Retina (tissue), 1 donor: ENCODE measurements around the gene PDGFD.
A peak's percentile ranks its signal among the peaks of the same experiment; 100 is the strongest.

Experiments
- DNase-seq: peaks from one replicate; pipeline ENCODE4 v3.0.0-alpha.2; 2016

Gene PDGFD

DNA sequence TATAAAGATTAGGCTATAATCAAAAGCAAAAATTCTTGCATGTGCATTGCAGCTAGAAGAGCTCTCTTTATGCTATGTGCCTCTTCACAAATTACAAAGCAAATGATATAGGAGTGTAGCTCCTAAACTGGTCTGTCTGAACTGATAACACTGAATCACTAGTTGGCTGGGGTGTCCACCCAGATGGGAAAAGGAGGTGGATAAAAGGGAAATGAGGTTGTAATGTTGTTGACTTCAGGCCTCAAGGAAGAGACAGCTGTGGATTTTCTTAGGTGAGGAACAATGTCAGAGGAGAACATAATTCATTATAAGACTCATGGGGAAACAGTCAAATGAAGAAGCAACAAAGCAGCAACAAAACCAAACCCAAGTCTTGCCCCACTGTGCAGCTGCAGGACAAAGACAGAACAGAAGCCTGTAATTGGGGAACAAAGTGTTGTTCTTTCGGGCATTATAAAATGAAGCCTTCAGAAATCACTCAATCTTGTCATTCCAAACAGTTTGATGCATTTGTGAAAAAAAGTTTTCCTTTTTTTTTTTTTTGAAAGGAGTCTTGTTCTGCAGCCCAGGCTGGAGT lies 257.6 kb downstream of the PDGFD start:
- DNase-seq: no peak

DNA sequence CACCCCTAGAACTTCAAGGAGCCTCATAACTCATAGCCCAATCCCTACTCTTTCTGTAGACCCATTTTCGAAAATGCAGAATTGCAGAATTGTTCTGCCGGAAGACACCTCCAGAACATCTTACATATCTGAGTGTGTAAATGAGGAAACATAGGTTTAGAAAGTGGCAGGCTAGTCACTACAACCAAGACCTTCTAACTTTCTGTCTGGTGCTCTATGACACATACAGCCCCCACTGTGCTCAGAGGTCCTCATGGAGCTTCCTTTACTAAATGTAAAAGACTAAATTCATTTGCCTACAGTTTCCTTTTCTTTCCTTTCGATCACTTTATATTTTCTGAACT lies 259.7 kb downstream of the PDGFD start:
- DNase-seq: no peak

DNA sequence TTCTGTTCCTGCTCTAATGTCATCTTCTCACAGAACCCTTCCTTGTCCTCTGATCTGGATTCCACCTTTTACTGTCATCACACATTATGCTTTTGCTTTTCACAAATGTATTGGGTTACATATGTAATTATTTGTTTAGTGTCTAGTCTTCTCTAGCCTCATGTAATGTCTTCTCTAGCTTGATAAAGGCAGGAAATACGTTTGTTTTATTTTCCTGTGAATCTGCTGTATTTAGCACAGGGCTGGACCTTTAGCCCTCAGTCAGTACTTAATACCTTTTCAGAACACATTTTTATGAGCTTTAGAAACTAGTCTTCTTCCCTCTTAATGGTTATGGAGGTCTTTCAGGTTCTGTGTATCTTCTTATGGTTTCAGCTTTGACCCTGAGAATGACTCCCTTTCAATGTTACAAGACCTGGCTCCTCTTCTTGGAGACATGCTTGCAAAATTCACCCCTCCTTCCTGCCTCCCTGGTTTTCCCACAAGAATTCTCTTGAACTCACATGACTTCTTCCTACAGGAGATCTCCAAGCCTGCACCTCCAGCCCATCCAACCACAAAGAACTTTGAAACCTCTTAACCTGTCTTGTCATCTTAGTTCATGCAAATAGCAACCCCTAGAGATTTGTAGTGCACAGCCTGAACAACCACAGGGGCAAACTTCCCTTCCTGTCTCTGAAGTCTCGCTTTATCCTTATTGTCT lies 260.2 kb downstream of the PDGFD start:
- DNase-seq: no peak

DNA sequence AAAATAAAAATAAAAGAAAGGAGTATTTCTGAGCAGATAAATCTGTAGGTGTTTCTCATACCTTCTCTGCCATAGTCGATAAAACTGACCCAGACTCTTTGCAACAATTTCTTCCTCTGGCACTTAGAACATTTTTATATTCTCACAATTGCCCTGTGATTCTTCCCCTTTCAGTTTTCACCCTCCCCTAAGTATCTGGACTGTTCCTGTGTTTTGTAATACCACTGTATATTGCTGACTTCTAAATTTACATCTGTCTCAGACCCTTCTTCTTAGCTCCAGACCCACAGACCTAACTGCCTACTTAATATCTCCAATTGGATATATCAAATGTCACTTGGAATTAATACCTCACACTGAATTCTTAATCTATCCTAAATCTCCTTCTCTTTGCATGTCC lies 261.0 kb downstream of the PDGFD start:
- no peak for DNase-seq

DNA sequence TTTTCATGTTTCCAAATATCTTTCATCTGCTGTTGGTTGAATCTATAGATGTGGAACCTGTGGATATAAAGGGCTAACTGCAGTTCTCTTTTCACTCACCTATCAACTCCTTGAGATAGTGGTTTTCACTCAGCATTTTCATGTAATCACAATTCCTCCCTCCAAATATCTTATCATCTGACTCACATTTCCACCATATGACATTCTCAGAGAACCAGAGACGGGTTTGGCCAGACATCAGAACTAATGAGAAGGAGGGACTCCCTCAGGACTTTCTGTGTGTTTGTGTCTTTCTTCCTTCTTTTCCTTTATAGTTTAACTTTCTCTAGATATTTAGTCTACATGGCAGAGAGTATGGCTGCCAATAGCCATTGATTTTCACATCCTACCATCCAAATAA lies 262.3 kb downstream of the PDGFD start:
- no peak for DNase-seq

DNA sequence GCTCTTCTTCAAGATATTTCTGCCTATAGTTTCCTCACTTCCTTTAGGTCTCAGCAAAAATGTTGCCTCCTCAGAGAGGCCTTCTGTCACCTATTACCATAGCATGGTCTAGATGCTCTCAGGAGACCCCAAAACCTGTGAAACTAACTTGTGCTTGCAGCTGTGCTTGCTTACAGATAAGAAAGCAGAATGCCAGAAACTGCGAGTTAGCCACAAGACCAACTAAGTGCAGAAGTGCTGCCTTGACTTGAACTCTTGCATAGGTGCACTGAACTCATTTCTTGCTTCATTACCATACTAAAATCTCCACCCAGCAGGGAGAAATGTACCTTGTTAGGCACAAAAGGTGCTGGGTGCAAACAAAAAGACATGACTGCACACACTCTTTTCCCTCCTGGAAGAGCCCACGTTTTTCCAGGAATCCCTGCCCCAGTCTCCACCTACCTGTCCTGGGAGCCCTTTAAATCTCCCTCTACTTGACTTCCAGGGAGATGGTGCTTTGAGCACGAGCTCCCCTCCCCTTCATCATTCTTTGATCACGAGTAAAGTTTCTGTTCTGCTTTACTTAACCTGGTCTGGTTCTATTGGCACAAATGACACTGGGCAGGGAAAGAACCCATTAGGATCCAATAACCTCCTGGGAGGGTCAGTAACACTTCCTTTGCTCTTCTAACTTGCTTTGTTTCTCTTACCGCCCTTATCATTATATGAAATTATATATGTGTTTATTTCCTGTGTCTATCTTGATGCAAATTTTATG lies 265.2 kb downstream of the PDGFD start:
- no peak for DNase-seq

DNA sequence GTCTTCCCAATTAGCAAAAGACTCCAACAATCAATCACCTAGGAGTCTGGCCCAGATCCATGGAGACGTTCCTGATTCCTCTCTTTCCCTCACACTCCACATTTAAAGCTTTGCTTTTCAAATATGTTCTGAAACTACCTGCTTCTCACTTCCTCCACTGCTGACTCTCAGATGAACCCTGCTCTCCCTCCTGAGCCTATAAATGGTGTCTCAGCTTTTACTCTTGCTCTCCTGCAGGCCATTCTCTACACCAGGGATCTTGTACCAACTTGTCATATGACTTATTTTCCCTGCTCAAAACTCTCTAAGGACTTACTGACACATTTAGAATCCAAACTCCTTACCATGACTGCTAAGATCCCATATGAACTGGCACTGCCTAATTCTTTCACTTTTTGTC lies 265.9 kb downstream of the PDGFD start:
- DNase-seq: no peak

DNA sequence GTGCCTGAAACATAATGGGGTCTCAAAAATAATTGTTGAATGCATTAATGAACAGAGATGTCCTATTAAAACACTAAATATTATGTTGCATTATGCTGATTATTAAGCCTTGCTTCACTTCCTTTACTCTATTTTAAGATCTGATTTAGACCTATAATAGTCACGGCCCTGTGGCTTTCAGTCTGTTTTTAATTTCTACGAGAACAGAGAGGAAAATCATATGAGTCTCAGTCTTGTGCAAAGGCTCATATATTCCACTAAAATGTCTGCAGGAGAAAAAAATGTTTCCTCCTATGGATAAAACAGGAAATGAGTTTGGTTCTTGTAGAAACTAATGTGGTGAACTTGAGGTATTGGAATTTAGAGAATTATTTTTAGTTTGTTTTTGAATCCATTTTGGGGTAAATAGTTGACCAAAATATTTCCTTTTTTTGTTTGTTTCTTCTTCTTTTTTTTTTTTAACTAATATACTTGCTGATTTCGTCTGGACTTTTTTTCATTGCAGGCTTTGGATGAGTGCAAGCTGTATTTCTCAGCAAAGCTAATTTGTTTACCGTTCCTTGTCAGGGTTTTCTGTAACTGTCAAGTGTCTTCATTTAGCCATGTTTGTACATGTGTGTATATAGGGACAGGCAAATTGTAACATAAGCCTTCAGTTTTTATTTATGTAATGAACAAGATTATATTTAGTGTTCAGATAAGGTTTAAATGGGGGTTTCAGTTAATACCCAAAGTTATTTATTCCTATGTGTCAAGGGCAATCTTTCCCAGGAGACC lies 266.6 kb downstream of the PDGFD start:
- DNase-seq: no peak

DNA sequence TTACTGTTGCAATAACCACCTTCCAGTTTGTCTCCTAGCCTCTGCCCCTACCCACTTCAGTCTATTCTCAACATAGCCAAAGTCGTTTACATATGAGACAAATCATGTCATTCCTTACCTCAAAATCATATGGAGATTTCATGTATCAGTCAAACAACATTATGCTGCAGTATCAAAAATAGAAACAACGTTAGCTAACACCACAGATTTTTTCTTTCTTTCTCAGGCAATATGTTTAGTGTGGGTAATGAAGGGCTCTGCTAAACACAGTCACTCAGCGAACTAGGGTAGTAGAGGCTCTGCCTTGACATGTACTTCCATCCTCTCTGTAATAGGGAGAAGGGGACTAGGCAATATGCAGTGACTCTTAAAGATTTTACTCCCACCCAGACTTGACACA lies 268.8 kb downstream of the PDGFD start:
- DNase-seq: no peak

DNA sequence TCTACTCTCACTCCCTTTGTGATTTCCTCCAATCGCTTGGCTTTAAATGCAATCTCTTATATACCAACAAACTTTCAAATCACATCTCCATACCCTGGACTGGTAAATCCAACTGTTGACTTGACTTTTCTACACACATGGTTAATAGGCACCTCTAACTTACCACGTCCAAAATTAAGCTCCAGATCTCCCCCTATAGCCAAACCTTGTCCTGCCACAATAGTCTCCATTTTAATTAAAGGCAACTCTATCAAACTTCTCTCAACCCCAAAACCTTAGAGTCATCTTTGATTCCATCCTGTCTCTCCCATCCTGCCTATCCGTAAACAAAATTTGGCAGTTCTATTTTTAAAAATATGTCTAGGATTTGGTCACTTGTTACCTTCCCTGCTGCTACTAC lies 269.3 kb downstream of the PDGFD start:
- no peak for DNase-seq

DNA sequence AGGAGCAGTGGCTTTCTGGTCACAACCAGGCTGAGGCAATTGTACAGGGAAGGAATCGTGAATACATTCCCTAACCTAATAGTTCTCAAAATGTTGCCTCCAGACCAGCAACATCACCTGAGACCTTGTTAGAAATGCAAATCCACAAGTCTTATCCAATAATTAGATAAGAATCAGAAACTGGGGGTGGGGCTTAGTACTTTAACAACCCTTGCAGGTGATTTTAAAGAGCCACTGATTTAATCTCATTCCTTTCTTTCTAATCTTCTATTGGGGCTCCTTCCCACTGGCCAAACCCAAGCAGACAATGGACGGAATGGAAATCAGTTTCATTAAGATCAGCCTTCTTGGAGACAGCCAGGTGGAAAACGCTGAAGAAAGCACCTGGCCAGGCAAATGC lies 269.9 kb downstream of the PDGFD start:
- DNase-seq: no peak

DNA sequence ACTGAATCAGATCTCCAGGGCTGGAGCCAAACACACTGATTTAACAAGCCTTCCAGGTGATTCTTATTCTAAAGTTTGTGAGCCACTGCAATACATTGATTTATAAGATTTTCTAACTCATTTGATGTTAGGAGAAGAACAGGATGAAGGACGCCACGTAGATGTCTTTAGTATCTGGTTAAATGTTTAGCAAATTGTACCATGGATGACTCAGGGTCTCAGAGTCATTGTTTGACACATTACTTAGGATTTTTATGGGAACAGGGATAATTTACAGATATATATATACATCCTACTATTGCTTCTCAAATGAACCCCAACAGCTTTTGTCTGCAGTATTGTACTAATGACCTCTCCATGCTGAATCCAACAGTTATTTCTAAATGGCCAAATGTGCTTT lies 270.6 kb downstream of the PDGFD start:
- DNase-seq: no peak

DNA sequence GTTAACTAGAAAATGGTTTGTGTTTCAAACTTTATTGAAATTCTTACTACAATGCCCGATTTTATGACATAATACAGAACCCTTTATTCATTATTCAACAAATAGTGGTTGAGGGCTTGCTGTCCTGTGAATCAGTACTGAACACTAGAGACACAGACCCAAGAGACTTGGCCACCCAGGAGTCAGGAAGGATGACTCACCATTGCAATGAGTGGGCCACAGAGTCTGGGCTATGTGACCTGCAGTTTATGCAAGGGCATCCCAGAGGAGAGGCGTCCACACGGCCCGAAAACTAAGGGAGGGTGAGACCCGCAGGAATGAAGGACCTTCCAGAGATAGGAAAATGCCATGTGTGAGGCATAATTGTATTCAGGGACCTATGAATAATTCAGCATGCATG lies 271.3 kb downstream of the PDGFD start:
- no peak for DNase-seq

DNA sequence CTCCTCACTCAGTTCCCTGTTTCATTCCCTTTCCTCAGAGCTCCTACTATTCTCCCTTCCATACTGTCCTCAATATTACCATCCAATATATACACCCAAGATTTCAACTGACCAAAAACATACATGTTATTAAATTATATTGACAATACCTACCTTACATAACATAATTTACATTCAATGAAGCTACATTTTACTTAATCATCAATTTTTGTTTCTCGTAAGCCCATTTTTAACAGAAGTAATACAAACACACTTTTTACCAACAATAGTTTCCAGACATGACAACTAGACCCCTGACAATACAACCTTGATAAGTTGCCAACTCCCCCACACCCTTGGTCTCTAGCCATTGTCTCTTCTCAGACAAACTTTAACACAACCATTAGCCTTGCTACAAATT lies 273.3 kb downstream of the PDGFD start:
- no peak for DNase-seq

DNA sequence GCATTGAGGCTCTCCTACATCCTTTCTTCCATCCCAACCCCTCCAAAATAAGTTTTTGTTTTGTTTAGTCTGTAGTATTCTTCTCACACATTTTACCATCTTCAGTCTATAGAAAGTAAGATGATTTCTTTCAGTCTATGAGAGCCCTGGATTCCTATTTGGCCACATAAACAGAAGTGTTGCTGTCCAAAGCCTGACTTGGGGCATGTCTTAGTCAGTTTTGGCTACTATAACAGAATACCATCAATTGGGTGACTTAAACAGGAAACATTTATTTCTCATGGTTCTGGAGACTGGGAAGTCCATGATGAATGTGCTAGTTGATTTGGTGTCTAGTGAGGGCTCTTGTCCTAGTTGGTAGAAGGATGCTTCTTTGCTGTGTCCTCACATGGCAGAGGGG lies 274.3 kb downstream of the PDGFD start:
- DNase-seq: no peak

DNA sequence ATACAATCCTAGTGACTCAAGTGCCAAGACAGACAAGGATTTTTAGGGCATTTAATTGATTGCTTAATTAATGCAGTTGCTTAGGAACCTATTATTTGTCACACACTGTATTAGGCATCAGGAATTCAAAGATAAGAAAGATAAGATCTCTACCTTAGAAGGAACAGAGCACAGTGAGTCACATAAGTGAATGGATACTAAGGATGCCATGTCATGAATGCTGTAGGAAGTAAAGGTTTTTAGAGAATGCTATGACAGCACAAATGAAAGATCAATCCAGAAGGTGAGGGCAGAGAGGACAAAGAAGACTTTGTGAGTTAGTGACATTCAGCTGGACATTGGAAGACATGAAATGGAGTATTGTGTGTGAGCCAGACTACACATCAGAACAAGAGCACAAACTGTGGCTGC lies 275.4 kb downstream of the PDGFD start:
- no peak for DNase-seq

DNA sequence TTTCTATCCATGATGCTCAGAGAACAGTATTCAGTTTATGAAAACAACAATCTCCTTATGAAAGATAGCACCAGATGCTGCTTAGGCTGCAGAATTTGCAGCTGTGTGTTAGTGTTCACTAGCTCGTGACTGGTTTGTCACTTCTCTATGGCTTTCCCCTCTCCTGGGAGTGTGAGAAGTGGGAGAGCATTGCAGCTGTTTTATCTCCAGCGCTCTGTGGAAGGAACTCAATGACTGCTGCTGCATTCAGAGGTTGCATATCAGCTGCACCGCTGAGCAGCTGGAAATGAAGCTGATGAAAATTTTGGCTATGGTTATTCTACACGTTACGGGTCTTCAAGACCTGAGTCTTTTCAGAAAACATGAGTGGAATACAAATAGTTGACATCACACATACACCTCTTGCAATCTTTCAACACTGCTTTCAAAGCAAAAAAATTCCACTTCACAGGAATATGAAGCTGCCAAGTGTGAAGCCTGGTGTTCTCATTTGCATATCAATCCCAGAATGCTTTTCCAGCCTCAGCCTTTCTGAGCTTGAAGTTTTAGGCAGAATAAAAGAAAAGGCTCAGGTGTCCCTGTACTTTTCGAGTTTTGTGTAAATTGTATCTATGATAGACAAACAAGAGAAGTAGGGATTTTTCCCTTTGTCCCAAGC lies 276.8 kb downstream of the PDGFD start:
- peak; percentile 16 for DNase-seq

DNA sequence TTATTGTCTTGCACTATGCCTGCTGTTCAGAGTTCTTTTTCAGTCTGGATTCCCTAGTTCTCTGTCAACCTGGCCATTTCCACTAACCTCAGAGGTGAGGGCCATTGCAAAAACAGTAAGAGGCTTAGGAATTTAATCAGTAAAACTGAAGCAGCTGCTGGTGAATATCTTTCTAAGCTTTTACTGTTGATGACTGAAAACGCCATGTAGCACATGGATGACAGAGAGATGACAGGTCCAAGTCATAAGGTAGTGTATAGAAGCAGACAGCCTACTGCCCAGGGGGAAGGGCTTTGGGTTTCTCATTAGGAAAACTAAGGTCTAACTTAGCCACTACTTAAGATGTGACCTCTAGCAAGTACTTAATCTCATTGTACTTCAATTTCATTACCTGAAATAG lies 280.1 kb downstream of the PDGFD start:
- DNase-seq: no peak

DNA sequence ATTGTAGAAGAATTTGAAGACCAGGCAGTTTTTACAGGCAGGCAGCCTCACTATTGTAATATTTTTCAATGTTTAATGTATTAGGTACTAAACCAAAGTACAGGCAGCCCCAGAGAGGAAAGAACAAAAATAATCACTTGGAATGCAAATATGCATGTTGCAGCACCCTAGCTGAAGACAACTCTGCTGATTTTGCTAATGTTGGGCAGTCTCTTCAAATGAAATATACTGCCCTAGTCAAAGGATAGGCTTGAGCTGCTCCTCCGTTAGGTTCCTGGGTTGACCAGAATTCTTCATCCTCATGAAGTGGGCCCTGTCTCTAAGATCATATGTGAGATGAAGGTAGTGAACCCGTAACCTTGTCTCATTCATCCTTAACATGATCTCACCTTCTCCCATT lies 280.7 kb downstream of the PDGFD start:
- DNase-seq: no peak

DNA sequence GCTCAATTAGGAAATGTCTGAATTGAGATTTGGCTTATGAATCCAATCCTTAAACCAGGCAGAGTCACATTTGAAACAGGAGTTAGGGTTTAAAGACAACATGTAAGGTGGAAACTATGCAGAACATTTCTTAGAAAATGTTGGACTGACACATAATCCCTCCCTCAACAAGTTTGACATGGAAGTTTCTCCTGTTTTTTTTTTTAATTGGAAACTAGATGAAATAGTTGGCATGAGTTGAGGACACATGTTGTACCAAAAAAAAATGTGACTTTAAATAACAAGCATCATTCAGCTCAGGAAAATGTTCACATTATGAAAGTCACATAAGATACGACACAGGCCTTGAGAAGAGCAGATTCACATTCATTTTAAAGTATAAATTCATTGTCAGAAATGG lies 282.4 kb downstream of the PDGFD start:
- DNase-seq: no peak

DNA sequence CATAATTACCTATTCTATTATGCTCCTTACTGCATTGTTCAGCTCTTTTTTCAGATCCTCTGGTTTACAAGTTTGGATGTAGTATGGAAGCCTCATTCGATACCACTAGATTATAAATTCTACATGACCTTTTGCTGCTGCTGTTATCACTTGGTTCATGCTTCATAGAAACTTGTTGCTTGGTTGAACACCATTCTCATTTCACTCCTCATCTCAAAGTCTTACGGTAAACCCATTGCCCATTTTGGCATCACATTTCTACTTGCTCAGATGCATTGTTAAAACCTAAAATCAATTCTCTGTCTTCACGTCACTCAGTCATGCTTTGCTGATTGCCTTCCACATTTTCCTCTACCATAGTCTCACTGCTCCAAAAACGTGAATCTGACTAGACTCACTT lies 283.0 kb downstream of the PDGFD start:
- DNase-seq: no peak

DNA sequence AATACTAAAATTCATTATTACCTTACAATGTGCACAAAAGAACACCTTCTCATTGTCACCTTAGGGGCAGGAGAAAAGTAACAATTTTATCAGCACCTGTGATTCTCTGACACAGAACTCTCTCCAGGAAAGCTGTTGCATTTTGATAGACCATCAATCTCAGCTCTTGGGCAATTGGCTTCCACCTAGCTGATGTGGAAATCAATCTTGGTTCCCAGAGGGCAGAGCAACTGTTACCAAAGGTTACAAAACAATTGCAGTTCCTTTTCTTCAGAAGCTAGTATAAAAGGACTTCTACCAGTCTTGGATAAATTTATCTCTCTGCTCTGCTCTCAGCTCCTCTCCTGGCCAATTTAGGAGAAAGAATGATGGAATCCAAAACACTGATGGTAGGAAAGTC lies 285.3 kb downstream of the PDGFD start:
- DNase-seq: no peak

DNA sequence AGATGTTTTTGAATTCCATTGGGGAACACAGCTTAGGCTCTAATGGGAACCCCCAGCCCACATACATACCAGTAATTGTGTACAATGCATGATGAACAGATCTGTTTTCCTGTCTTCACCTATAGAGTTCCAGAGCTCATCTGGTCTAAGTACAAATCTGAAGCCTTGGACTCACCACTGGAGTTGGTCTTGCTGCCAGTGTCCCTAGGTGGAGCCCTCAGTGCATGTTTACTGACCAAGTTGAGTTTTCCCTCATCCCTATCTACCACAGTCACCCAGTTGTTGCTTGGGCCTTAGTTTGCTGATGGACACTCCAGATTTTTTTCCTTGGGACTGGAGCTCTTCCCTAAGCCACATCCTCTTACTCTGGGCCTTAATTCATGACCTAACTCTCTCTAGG lies 286.7 kb downstream of the PDGFD start:
- no peak for DNase-seq
